Activated T-cell treated with anti-CD3 and anti-CD28 coated beads for 24 hours (primary cell): ENCODE measurements around the gene FAM162B.
"Not testable (repeated sequence)": the region's sequence is repeated elsewhere in the genome, so short reads cannot be mapped to it uniquely, and the experiment has no call there.

Experiments used
- DNase-seq: peaks from one replicate; pipeline ENCODE4 v3.0.0-alpha.2; 2020; ENCODE audit warnings: low read depth

FAM162B gene

GRCh38 chr6:116726947-116727346 is 38.6 kb downstream of the FAM162B start:
- DNase-seq, result no peak

DNA sequence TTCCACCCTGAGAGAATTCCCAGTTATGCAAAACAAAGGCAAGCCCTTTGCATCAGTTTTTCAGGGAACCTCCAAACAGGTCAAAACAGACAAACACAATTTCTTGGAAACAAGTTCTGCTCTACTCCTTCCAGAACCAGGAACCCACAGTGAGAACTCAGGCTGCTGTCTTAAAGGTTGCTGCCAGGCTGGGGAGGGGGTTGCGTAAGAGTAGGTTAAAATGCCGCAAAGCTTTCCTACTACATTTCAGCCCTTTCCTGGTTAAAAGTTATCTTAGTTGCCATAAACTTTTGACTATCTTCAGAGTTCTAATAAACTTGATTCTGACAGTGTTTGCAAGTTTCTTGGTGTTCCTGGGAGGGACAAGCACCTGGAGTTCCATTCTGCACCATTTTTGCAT is 50.8 kb downstream of the FAM162B start:
- no peak for DNase-seq

DNA sequence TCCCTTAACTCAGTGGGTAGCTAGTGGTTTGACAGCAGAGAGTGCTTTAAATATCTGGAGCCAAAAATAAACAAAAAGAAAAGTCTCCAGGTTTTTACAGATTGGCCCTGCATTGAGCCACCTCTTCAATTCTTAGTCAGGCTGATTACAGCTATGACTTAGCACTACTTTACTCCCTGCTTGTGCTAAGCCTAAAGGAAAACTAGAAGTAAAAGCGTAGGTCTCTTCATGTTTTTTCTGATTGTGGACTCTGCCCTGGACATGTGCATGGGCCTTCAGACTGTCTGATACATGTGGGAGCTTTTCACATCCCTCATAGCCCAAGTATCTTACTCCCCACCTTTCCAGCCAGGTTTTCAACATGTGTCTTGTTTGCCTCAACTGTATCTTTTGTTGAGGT is 51.2 kb downstream of the FAM162B start:
- DNase-seq, result no peak

GRCh38 chr6:116705917-116706316 is 59.6 kb downstream of the FAM162B start:
- DNase-seq, result no peak

- not testable (repeated sequence) for DNase-seq
Measured at GRCh38 chr6:116703888-116704287, 61.6 kb downstream of the FAM162B start.
